GM12864 (cell line): ENCODE measurements around the gene ZNF837.

ENCODE experiments used
- DNase-seq: peaks from one replicate; pipeline ENCODE4 v3.0.0-alpha.2; 2011; ENCODE audit warnings: low read depth
- H3K4me3 ChIP-seq: 2 replicates; pipeline ENCODE4 v1.5.1; 2011; ENCODE audit warnings: mild to moderate bottlenecking, low read depth, low read length, control low read depth
- CTCF ChIP-seq: IDR thresholded peaks from 2 replicates; pipeline ENCODE4 v1.5.1; 2011; ENCODE audit warnings: low read depth, mild to moderate bottlenecking, moderate library complexity, low read length, control low read depth, inconsistent platforms; ENCODE audit errors: missing control alignments

Gene ZNF837

GRCh38 chr19:58346961-58347929, 33.6 kb downstream of the ZNF837 start:
- DNase-seq, result peak; percentile 33
- peak overlapping the region; percentile 77 for H3K4me3 ChIP-seq
- no peak for TF ChIP-seq CTCF

- DNase-seq, result no peak
- no peak overlapping the region for H3K4me3 ChIP-seq
- TF ChIP-seq CTCF, result no peak
These were observed 35.3 kb downstream of the ZNF837 start for GRCh38 chr19:58345558-58345957.

DNA sequence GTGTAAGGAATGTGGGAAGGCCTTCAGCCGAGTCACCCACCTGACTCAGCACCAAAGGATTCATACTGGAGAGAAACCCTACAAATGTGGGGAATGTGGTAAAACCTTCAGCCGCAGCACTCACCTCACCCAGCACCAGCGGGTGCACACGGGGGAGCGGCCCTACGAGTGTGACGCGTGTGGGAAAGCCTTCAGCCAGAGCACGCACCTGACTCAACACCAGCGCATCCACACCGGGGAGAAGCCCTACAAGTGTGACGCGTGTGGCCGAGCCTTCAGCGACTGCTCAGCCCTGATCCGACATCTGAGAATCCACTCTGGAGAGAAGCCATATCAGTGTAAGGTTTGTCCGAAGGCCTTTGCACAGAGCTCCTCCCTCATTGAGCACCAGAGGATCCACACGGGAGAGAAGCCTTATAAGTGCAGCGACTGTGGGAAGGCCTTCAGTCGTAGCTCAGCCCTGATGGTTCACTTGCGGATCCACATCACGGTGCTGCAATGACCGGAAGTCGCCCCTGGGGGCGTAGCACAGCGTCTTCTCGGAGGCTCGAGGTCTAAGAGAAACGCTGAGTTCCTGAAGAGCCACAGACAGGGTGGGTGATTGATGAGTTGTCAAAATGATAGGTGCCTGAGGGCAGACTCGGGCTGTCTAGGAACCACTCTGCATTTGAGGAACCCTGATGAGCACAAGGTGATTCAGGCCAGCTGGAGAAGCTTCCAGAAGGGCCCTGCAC, 41.8 kb downstream of the ZNF837 start:
- H3K4me3 ChIP-seq, result no peak overlapping the region
- TF ChIP-seq CTCF, result peak; percentile 18
- DNase-seq, result no peak

GRCh38 chr19:58338336-58338735, 42.5 kb downstream of the ZNF837 start:
- TF ChIP-seq CTCF, result no peak
- no peak for DNase-seq
- H3K4me3 ChIP-seq, result no peak overlapping the region

DNA sequence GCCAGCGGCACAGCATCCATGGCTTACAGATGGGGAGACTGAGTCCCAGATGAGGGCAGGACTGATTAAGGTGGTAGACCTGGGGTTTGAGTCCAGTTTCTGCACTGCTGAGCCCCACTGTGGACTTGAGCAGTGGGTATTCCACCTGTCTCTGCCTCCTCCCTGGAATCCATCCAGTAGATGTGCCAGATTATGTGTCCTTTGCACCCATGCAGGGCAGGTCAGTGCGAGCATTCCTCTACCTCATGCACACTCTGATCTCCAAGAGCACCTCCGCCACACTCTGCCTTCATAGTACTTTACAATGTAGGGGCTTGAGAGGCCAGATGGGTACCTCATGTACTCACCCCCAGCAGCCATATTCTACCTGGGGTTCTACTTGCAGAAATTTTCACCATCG, 44.0 kb downstream of the ZNF837 start:
- no peak for TF ChIP-seq CTCF
- H3K4me3 ChIP-seq, result no peak overlapping the region

DNA sequence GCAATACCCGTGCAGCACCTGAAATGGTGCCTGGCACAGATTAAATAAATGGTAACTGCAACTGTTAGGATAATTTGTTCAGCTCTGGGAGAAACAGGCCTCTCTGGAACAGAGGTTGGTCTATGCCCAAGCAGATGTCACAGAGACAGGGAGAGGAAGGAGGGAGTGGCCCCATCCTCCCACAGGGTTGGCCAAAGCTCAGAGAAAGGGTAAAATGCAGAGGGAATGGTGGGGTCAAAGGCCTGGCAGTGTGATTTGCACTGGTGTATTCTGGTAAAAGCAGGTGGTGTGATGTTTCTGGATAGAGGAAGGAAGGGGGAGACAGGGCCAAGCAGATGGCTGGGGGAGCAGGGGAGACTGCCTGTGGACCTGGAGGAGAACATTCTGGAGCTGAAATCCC, 44.6 kb downstream of the ZNF837 start:
- no peak overlapping the region for H3K4me3 ChIP-seq
- no peak for DNase-seq
- no peak for TF ChIP-seq CTCF

More for the DNA sequence above, 44.0 kb downstream of the ZNF837 start:
- DNase-seq, result no peak
